HepG2 (cell line): Measurements from ENCODE around the gene PEX3. TPM values are rescaled to one million over a fixed set of nuclear protein-coding genes. Genes with fewer than 3 reads are reported as not detected.

ENCODE experiments used
- ADNP ChIP-seq: sonication (generic); formaldehyde crosslinking; IDR thresholded peaks from 2 replicates; pipeline ENCODE4 v1.4.0; 2020; ENCODE audit warnings: missing genetic modification reagents
- GATAD1 ChIP-seq: IDR thresholded peaks from 2 replicates; pipeline ENCODE4 v1.6.1; 2016; ENCODE audit warnings: missing genetic modification reagents, missing compliant biosample characterization
- GFI1 ChIP-seq: sonication (generic); formaldehyde crosslinking; IDR thresholded peaks from 2 replicates; pipeline ENCODE4 v1.5.0; 2020; ENCODE audit warnings: missing genetic modification reagents, mild to moderate bottlenecking, borderline replicate concordance
- KDM3A ChIP-seq: IDR thresholded peaks from 2 replicates; pipeline ENCODE4 v1.6.1; 2018; ENCODE audit warnings: low read depth, missing compliant biosample characterization
- KLF16 ChIP-seq, 2 experiments: sonication (generic) in 1 of 2; formaldehyde crosslinking in 1 of 2; IDR thresholded peaks; 2 replicates each; pipeline versions ENCODE4 v1.6.1 to v1.8.0; 2016 to 2023; ENCODE audit warnings: missing genetic modification reagents in 2 of 2, missing compliant biosample characterization in 1 of 2
- KLF6 ChIP-seq: IDR thresholded peaks from 2 replicates; pipeline ENCODE4 v1.8.0; 2016; ENCODE audit warnings: missing biosample characterization, missing genetic modification reagents
- NCOA2 ChIP-seq: sonication (generic); formaldehyde crosslinking; IDR thresholded peaks from 2 replicates; pipeline ENCODE4 v1.8.0; 2022; ENCODE audit warnings: inconsistent platforms
- NONO ChIP-seq, 2 experiments: fragments of 450-650 bp in 1 of 2; sonication (generic) in 1 of 2; formaldehyde crosslinking in 1 of 2; IDR thresholded peaks in 1 of 2; conservative IDR thresholded peaks in 1 of 2; 2 replicates each; pipeline versions ENCODE4 v1.6.1 to v1.8.0; 2017 to 2022; ENCODE audit warnings: mild to moderate bottlenecking in 1 of 2, missing genetic modification reagents in 1 of 2, moderate library complexity in 1 of 2
- PAF1 ChIP-seq: IDR thresholded peaks from 2 replicates; pipeline ENCODE4 v1.6.1; 2016; ENCODE audit warnings: missing genetic modification reagents, missing compliant biosample characterization
- PCBP1 ChIP-seq: fragments of 200-400 bp; formaldehyde crosslinking; IDR thresholded peaks from 2 replicates; pipeline ENCODE4 v1.6.1; 2017; ENCODE audit warnings: mild to moderate bottlenecking, low read depth, low read length, borderline replicate concordance
- RARG ChIP-seq: sonication (generic); formaldehyde crosslinking; IDR thresholded peaks from 2 replicates; pipeline ENCODE4 v1.4.0; 2020; ENCODE audit warnings: low read depth, mild to moderate bottlenecking, missing genetic modification reagents
- SCMH1 ChIP-seq: sonication (generic); formaldehyde crosslinking; IDR thresholded peaks from 2 replicates; pipeline ENCODE4 v1.9.0; 2021; ENCODE audit warnings: missing genetic modification reagents, mild to moderate bottlenecking, borderline replicate concordance
- TBP ChIP-seq: sonication (generic); formaldehyde crosslinking; IDR thresholded peaks from 2 replicates; pipeline ENCODE4 v1.5.0; 2020; ENCODE audit warnings: missing genetic modification reagents
- TOPORS ChIP-seq: sonication (generic); formaldehyde crosslinking; IDR thresholded peaks from 2 replicates; pipeline ENCODE4 v1.8.0; 2023; ENCODE audit warnings: mild to moderate bottlenecking, missing genetic modification reagents
- XRCC5 ChIP-seq: fragments of 200-400 bp; formaldehyde crosslinking; optimal IDR thresholded peaks from 2 replicates; pipeline ENCODE3; 2017; ENCODE audit warnings: mild to moderate bottlenecking, low read length
- YEATS4 ChIP-seq: sonication (generic); formaldehyde crosslinking; IDR thresholded peaks from 2 replicates; pipeline ENCODE4 v1.4.0; 2020; ENCODE audit warnings: missing genetic modification reagents, borderline replicate concordance
- YY1 ChIP-seq: IDR thresholded peaks from 2 replicates; pipeline ENCODE4 v1.6.1; 2011; ENCODE audit warnings: low read length, low read depth, moderate library complexity, mild to moderate bottlenecking; ENCODE audit not compliant: insufficient read depth, insufficient replicate concordance
- ZFP90 ChIP-seq: sonication (generic); formaldehyde crosslinking; IDR thresholded peaks from 2 replicates; pipeline ENCODE4 v1.8.0; 2022; ENCODE audit warnings: missing genetic modification reagents, mild to moderate bottlenecking, inconsistent platforms, borderline replicate concordance
- ZMYM3 ChIP-seq: sonication (generic); formaldehyde crosslinking; IDR thresholded peaks from 2 replicates; pipeline ENCODE4 v1.5.1; 2020; ENCODE audit warnings: mild to moderate bottlenecking, missing genetic modification reagents
- ZNF337 ChIP-seq: sonication (generic); formaldehyde crosslinking; IDR thresholded peaks from 2 replicates; pipeline ENCODE4 v1.5.1; 2020; ENCODE audit warnings: missing genetic modification reagents, low read depth, mild to moderate bottlenecking, borderline replicate concordance
- polyA plus RNA-seq, 8 experiments: library from polyadenylated mRNA; depleted of rRNA in 3 of 8; stranded (reverse) in 7 of 8; unstranded in 1 of 8; fragments of >200 nt; fragmentation: Illumina TruSeq in 4 of 8; extraction: Trizol in 4 of 8; gene quantifications; 2 replicates each; pipeline versions ENCODE4 v1.2.1 to v1.2.3, GENCODE V29; 2011 to 2016; ENCODE audit warnings: low read depth in 4 of 8, missing spikeins in 1 of 8, mixed read lengths in 1 of 8; ENCODE audit not compliant: insufficient read depth in 1 of 8
- total RNA-seq, 5 experiments: library from RNA; depleted of rRNA; stranded (reverse); fragments of >200 nt; fragmentation: Illumina TruSeq; extraction: Trizol; gene quantifications; 2 replicates each; pipeline ENCODE4 v1.2.3, GENCODE V29; 2016; ENCODE audit warnings: low read depth in 1 of 5
- TF ChIP-seq, protein P1 (sequence below): sonication (generic); formaldehyde crosslinking; IDR thresholded peaks from 2 replicates; pipeline ENCODE4 v1.4.0; 2020; ENCODE audit warnings: missing genetic modification reagents
- TF ChIP-seq, protein P2 (sequence below): sonication (generic); formaldehyde crosslinking; IDR thresholded peaks from 2 replicates; pipeline ENCODE4 v1.8.1; 2023; ENCODE audit warnings: mild to moderate bottlenecking, missing genetic modification reagents, borderline replicate concordance
- TF ChIP-seq, protein P3 (sequence below): sonication (generic); formaldehyde crosslinking; IDR thresholded peaks from 2 replicates; pipeline ENCODE4 v1.4.0; 2020; ENCODE audit warnings: mild to moderate bottlenecking, missing genetic modification reagents

PEX3 gene
- total and polyA plus RNA-seq, 2 of the 13 experiments (the other 11 are each of a cell fraction or from before 2014, with no cell fraction given) = 30.9 to 40.8 TPM

GRCh38 chr6:143536866-143537691, 86.5 kb downstream of the PEX3 start (continued):
- TF ChIP-seq, protein P1, sequence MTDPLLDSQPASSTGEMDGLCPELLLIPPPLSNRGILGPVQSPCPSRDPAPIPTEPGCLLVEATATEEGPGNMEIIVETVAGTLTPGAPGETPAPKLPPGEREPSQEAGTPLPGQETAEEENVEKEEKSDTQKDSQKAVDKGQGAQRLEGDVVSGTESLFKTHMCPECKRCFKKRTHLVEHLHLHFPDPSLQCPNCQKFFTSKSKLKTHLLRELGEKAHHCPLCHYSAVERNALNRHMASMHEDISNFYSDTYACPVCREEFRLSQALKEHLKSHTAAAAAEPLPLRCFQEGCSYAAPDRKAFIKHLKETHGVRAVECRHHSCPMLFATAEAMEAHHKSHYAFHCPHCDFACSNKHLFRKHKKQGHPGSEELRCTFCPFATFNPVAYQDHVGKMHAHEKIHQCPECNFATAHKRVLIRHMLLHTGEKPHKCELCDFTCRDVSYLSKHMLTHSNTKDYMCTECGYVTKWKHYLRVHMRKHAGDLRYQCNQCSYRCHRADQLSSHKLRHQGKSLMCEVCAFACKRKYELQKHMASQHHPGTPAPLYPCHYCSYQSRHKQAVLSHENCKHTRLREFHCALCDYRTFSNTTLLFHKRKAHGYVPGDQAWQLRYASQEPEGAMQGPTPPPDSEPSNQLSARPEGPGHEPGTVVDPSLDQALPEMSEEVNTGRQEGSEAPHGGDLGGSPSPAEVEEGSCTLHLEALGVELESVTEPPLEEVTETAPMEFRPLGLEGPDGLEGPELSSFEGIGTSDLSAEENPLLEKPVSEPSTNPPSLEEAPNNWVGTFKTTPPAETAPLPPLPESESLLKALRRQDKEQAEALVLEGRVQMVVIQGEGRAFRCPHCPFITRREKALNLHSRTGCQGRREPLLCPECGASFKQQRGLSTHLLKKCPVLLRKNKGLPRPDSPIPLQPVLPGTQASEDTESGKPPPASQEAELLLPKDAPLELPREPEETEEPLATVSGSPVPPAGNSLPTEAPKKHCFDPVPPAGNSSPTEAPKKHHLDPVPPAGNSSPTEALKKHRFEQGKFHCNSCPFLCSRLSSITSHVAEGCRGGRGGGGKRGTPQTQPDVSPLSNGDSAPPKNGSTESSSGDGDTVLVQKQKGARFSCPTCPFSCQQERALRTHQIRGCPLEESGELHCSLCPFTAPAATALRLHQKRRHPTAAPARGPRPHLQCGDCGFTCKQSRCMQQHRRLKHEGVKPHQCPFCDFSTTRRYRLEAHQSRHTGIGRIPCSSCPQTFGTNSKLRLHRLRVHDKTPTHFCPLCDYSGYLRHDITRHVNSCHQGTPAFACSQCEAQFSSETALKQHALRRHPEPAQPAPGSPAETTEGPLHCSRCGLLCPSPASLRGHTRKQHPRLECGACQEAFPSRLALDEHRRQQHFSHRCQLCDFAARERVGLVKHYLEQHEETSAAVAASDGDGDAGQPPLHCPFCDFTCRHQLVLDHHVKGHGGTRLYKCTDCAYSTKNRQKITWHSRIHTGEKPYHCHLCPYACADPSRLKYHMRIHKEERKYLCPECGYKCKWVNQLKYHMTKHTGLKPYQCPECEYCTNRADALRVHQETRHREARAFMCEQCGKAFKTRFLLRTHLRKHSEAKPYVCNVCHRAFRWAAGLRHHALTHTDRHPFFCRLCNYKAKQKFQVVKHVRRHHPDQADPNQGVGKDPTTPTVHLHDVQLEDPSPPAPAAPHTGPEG (CRISPR knock-in tag) = 0 out of 2 replicates have a peak, but pooled peaks have one; percentile 30
- TF ChIP-seq SCMH1 (CRISPR knock-in tag) (no peak), KLF16 (CRISPR knock-in tag; IDR thresholded peaks at IDR 0.05) (peak in 1 of 2 experiments; percentile 49; a peak in 1 of 4 replicates), RARG (CRISPR knock-in tag) (no peak), YY1 (peak; percentile 34), ZNF337 (CRISPR knock-in tag) (no peak), KDM3A (0 out of 2 replicates have a peak, but pooled peaks have one; percentile 45), GATAD1 (peak; percentile 36; the same call in 1 of the 2 replicates), PAF1 (no peak), TBP (CRISPR knock-in tag) (no peak), XRCC5 (peak; percentile 49), ZFP90 (CRISPR knock-in tag) (0 out of 2 replicates have a peak, but pooled peaks have one; percentile 28), NONO (IDR thresholded peaks at IDR 0.05) (no peak), NONO (CRISPR knock-in tag; conservative IDR thresholded peaks at IDR 0.05) (0 out of 2 replicates have a peak, but pooled peaks have one; percentile 19), NCOA2 (CRISPR knock-in tag) (no peak), PCBP1 (peak; percentile 87; the same call in 1 of the 2 replicates), TOPORS (CRISPR knock-in tag) (0 out of 2 replicates have a peak, but pooled peaks have one; percentile 36), YEATS4 (CRISPR knock-in tag) (0 out of 2 replicates have a peak, but pooled peaks have one; percentile 15), GFI1 (CRISPR knock-in tag) (peak; percentile 55; the same call in 1 of the 2 replicates), ZMYM3 (CRISPR knock-in tag) (peak; percentile 49; the same call in 1 of the 2 replicates), ADNP (peak; percentile 7; the same call in 1 of the 2 replicates), KLF6 (peak; percentile 77; the same call in 1 of the 2 replicates)
- TF ChIP-seq, protein P2, sequence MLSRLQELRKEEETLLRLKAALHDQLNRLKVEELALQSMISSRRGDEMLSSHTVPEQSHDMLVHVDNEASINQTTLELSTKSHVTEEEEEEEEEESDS = no peak
- TF ChIP-seq, protein P3, sequence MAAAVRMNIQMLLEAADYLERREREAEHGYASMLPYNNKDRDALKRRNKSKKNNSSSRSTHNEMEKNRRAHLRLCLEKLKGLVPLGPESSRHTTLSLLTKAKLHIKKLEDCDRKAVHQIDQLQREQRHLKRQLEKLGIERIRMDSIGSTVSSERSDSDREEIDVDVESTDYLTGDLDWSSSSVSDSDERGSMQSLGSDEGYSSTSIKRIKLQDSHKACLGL (CRISPR knock-in tag) = no peak
